HG02588 (cell line): ENCODE data around the gene ANO9.

Experiments
- ATAC-seq: cut with Tn5 transposase; IDR thresholded peaks from one replicate; pipeline ENCODE4 v1.9.1; 2021; ENCODE audit warnings: mild to moderate bottlenecking, moderate library complexity; ENCODE audit not compliant: unreplicated experiment

The ANO9 gene

DNA sequence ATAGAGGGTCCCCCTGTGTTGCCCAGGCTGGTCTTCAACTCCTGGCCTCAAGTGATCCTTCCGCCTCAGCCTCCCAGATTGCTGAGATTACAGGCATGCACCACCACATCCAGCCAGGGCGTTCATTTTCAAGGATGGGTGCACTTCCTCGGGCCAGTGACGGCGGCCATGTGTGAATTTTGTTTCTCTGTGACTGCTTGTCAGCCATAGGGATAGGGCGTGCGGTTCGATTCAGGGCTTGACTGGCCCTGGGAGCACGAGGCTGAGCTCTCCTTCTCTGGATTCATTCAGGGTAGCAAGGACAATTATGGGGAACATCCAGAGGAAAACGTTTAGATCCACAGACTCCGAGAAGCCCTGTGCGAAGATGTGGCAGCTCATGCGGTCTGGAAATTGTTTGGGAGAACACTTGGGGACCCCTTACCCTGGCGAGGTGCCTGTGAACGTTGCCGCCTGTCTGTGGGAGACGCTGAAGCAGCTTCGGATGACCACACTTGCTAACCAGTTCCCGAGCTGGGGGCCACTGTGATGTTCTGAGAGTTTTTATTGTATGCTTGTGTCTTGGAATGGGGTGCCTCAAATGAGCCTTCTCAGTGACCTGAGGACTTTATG is 11.2 kb upstream of the ANO9 start:
- no peak for ATAC-seq

DNA sequence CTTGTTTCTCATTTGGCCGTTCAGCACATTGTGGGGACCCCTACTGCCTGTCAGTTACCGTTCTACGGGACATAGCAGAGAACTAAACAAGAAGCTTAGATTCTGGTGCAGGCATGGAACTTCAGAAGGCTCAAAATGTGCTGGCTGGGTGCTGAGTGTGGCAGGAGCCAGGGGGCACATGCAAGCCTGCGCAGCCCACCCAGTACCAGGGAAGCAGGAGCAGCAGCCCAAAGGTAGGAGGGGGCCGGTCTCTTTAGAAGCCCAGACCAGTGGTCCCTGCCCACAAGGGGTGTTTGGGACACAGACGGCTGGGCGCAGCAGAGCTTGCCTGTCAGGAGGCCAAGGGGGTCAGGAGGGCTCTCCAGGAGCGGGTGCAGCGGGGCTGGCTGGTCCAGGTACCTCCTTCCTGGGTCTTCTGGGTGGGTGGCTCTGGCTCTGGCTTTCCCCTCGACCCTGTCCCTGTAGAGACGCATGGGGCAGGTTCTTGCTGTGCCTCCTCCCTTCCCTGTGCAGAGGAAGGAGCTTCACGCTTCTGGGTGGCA is 10.5 kb upstream of the ANO9 start:
- ATAC-seq, result no peak

DNA sequence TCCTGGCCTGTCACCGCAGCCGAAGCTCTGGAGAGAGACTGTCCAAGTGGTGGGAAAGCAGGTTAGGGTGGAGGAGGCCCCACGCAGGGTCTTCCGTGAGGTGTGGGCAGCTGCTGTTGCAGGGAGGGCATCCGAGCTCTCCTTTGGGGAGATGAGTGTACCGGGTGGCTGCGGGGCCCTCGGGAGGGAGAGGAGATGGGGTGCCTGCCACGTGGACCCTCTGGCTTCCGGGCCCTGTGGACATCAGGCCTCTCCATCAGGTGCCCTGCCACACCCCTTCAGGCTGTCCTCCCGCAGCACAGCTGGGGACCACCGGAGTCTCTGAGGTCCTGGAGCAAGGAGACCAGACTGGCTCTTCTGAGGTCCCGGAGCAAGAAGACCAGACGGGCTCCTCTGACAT is 9.9 kb upstream of the ANO9 start:
- ATAC-seq, result no peak

DNA sequence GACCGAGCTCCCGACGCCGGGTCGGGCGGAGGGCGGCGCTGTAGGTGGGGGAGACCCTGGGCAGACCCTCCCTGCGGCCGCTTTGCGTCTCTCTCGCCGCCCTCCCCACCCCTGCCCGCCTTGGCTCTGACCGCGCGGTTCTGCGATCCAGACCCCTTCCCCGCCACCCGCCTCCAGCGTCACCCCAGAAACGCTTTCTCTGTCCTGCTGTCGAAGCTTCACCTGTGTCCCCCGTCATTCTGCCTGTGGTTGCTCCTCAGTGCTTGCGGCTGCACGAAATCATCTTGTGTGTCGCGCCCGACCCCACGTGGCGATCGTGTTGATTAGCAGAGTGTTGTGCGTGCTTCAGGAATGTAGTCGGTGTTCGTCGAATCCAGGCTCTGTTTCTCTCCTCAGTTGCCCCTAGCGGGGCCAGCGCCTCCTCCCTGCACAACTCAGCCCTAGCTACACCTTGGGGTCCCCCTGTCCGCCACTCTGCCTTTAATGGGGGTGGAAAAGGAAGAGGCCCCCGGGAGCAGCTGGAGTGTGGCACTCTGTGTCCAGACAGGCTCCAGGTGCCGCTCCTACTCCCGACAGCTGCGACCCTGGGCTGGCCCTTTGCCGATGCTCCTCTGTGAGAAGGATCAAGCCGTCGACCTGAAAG is 9.1 kb upstream of the ANO9 start:
- peak; percentile 6 for ATAC-seq

DNA sequence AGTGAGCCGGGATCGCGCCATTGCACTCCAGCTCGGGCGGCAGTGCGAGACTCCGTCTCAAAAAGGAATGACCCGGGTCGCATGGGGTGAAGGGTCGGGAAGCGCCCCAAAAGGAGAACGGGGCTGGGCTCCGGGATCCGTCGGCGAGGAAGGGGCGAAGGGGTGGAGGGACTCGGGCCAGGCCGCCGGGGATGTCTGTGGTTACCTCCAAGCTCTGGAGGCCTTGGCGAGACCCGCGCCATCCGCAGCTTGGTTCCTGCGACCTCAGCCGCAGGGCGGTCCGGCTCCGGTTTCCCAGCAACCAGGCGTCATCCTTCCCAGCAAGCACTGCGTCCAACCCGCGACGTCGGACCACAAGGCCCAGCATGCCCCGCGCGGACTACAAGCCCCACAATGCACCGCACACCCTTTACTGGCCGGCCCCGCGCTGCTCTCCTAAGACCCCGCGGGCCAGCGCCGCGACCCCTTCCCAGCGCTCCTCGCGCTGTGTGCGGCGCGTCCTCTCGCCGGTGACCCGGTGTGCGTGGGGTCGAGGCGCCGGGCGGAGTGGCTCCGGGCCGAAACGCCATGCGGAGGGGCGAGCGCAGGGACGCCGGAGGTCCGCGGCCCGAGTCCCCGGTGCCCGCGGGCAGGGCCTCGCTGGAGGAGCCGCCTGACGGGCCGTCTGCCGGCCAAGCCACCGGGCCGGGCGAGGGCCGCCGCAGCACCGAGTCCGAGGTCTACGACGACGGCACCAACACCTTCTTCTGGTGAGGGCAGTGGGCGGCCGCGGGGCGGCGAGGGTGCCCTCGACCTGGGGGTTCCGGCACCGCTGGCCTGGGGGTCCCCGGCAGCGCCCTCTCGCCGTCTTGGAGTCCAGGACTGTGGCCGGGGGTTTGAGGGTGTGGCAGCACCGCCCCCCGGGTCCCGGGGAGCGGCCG is 8.3 kb upstream of the ANO9 start, which contains the start of gene PTDSS2:
PTDSS2 (plus strand) TSS at position 391 of the 920 bp plus-strand sequence; CDS start at position 568, 177 bp downstream.
- peak; percentile 84 for ATAC-seq

DNA sequence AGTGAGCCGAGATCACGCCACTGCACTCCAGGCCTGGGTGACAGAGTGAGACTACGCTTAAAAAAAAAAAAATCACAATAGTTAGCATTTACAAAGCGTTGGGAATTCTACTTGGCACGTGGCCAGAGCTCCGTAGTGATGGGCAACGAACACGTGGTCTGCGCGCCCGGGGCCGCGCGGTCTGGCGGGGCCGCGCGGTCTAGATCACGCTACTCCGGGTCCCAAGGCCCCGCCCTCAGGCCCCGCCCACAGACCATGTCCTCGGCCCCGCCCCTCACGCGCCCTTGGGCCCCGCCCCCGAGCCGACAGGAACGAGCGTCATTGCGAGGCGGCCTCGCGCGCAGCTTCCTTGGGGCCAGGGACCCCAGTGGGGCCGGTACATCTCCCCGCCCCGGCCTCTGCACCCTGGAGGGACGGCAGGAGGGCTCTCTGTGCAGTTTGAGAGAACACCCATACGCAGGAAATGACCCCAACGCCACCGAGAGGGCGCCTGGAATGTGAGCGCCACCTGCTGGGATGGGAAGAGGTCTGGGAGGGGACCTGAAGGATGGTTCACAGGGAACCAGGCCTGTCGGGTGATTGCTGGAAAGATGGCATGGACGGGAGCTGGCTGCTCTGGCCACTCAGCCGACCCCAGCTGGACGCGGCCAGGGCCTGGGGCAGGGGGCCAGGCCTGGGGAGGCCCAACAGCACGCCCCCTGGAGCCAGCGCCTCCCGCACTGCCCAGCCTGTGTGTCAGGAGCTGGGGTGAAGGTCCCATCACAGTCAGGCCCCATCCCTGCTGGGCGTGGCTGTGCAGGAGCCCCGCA is 6.3 kb upstream of the ANO9 start:
- ATAC-seq, result peak; percentile 39

DNA sequence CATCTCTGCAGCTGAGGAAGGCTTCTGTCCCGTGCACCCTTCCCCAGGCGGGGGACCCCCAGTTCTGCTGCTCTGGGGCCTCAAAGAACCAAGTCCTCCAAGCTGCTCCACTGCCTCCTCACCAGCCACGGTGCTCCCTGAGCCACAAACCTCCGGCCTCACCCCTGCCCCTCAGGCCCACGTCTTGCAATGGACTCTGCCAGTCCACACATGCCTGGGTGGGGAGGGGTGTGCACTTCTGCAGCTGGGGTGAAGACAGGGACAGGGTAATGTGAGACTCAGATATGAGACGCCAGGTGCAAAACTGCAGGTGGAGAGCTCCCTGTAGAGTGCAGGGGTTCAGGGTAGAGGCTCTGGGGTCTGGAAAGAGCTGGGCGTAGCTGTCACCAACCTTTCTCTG is 5.1 kb upstream of the ANO9 start:
- ATAC-seq, result no peak

DNA sequence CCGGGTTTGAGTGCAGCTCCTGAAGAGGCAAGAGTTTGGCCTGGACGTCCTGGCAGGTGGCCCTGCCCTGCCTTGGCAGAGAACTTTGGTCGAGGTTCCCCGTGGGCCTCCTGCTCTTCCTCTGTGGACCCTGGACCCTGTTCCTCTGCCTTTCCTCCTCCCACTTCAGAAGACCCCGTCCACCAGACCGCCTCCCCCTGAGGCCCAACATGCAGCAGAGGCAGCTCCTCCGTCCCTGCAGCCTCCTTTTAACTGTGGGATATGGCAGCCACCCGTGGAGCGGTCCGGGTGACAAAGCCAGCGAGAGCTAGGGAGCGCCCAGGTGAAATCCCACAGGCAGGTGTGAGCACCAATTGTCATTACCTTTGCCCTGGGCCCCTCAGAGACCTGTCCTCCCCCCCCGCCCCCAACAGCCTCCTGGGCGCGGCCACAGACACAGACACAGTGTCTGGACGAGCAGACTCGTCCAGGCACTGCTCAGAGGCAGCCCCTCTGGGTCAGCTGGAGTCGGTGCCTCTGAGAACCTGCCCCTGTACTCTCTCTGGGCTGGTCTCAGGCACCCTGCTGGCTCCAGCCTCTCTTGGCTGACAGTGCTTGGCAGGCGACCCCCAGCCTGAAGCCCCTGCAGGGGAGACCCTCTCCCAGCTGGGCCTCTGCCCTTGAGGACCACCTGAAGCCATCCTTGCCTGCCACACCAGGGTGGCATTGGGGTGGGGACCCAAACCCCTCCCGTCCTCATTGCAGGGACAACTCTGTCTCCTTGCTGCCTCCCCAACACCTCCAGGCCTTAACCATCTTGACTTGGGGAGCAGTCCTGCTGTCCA is 4.2 kb upstream of the ANO9 start:
- ATAC-seq, result no peak

DNA sequence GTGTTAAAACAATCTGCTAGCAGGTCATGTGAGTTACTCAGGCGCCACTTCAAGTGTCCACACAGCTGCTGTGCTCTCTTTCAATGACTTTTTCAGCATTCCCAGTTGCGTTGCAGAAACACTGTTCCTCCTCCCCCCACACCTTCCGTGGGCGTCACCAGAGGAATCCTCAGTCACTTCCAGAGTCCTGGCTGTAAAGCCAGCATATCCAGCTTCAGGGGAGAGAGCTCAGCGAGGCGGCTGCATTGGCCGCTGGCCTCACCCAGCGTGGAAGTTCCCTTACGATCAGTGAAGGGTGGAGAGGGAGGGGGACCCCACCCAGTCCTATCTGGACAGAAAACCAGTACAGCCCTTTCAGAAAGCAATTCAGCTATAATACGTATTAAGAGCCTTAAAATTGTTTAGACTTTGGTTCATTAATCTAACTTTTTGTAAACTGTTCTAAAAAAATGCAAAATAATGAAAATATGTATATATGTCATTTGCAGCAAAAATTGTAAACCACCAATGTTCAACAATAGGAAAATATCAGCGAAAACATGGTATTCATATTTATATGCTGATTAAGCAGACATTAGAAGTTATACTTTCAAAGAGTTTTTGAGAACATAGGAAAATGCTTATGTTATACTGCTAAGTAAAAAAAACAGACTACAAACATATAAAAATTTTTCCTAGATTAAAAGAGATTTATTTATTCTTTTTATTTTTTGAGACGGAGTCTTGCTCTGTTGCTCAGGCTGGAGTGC is 2.8 kb upstream of the ANO9 start:
- no peak for ATAC-seq

DNA sequence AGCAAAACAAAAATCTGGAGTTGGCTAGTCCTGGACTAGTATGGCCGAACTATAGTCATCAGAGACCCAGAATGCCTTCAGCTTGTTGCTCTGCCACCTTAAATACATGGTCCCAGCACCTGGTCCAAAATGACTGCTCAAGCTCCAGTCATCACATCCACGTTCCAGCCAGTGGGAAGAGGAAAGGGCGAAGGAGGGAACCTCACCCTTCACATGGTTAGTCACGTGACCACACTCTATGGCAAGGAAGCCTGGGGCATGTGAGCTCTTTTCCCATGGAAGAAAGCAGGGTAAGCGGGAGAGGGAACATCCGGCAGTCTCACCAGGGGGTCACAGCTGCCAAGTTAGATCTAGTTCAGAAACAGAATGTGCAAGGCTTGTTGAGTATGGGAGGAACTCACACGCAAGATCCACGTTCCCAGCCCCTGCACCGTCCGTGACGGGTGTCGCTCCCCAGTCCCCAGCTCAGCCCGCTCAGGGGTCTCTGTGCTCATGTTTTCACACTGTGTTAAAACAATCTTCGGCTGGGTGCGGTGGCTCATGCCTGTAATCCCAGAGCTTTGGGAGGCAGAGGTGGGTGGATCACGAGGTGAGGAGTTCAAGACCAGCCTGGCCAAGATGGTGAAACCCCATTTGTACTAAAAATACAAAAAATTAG is 1.9 kb upstream of the ANO9 start:
- no peak for ATAC-seq

DNA sequence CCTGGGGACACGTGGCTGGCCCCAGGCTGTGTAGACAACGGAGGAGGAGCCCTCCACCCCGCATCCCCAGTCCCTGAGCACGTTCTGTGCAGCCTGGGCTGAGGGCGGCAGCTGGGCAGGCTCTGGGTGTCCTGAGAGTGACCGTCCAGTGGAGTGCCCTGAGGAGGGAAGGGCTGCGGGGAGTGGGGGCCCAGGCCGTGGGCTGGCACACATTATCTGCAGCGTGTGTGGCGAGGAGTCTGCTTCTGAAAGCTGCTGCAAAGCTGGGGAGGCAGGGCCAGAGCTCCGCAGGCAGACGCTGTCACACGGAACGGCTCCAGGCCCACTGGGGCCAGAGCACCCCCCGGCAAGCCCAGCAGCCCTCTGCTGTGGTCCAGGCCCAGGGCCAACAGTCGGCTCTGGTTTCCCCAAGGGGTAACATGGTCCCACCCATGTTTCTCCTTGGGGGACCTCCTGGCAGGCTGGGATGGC is 835 bp upstream of the ANO9 start:
- ATAC-seq, result no peak

DNA sequence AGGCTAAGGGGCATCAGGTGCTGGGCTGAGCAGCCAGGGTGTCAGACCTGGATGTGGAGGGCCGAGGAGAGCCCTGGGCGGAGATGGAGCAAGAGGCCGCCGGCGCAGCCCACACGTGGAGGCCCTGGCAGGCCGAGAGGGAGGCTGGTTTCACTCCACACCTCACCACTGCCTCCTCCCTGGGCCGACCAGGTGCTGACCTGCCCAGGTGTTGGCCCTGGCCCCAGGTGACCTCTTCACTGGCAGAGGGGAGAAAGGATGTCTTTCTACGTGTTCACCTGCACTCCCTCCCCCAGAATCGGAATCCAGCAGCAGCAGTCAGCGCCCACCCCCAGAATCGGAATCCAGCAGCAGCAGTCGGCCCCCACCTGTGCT is 781 bp downstream of the ANO9 start:
- ATAC-seq, result no peak

DNA sequence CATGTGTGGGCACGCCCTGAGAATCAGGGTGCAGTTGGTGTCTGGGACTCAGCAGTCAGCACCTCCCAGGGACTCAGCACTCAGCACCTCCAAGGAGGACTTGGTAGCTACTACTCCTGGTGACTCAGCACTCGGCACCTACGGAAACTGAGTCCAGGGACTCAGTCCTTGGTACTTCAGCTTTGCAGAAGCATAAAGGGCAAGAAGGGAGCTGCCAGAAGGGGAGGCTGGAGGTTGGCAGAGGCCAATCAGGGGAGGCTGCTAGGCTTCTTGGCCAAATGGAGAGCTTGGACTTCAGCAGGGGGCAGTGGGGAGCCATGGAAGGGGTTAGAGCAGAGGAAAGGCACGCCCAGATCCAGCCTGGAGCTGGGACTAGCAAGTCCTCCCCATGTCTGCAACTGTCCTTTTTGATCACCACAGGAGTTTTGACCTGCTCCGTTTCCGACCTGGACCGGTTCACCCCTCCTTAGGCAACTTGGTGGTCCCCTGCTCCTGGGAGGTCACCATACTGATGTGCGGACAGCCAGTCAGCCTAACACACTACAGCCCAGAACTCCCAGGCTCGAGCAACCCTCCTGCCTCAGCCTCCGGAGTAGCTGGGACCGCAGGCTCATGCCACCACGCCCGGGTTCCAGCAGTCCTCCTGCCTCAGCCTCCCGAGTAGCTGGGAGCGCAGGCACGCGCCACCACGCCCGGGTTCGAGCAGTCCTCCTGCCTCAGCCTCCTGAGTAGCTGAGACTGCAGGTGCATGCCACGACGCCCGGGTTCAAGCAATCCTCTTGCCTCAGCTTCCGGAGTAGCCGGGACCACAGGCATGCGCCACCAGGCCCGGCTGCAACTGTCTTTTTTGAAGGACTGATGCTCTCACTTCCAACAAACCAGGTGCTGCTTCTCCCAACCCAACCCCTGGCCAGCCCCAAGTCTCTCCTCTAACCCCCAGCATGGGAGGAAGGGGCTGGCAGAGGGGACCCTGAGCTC is 1.5 kb downstream of the ANO9 start:
- ATAC-seq, result no peak

DNA sequence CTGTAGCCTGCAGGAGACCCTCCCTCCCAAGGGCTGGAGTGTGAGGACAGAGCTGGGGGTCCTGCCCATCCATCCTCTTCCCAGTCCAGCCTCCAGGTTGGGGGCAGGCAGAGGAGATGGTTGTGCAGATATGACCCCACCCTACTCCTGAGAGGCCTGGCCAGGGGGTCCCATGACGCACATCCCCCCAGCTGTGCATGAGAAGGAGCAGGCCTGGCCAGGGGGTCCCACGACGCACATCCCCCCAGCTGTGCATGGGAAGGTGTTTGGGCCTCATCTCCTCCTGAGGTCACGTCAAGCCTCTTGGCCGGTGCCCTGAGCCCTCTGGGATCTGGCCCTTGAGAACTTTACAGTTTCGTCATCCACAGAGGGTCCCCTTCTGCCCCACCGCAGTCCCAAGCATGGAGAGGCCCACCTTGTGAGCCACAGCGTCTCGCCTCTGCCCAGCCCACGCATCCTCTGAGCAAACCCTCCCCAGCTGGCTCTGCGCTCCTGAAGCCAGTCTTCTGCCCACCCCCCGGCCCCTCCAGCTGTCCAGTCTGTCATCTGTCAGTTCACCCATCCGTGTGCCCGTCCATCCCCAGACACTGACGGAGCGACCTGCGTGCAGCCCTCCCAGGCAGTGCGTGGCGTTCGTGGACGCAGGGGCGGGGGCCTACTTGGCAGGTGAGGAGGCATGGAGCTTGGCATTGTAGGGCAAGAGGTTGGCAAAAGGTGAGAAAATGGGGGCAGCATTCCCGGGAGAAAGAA is 2.3 kb downstream of the ANO9 start:
- ATAC-seq, result no peak

DNA sequence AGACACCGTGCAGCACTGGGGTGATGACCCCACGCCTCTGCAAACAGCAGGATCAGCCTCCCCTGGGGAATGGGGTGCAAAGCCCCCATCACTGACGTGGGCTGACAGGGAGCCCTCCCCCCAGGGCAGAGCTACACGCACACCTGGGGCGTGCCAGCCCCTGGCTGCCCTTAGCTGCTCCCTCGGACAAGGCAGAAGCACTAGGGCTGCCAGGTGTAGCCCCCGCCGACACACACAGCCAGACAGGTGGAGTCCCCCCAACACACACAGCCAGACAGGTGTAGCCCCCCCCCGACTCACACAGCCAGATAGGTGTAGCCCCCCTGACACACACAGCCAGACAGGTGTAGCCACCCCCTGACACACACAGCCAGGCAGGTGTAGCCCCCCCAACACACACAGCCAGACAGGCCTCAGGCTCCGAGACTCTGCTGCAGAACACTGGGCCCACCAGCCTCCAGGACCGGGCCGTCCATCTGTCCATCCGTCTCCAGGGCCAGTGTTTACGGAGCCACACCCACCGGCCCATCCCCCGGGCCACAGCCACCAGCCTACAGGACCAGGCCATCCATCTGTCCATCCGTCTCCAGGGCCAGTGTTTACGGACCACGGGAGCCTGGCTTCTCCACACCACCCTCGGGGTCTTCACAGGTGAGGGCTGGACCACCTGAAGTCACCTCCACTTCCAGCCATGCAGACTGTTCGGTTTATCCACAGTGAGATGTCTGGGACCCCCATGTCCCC is 3.5 kb downstream of the ANO9 start:
- no peak for ATAC-seq
